Uterus (tissue), 4 donors: ENCODE measurements around the gene C1orf146. TPM values are rescaled to one million over a fixed set of nuclear protein-coding genes. Genes with fewer than 3 reads are reported as not detected.
"Not testable (repeated sequence)": the region's sequence is repeated elsewhere in the genome, so short reads cannot be mapped to it uniquely, and the experiment has no call there.

Source experiments
- DNase-seq, 2 donors: peaks; one replicate each; pipeline ENCODE4 v3.0.0-alpha.2; 2019 to 2020
- H3K27ac ChIP-seq, 2 donors: fragments of 200-600 bp; sonication (generic); 1 replicate in 1 of 2; 2 replicates in 1 of 2; pipeline ENCODE4 v1.5.1; 2016 to 2018
- H3K27me3 ChIP-seq, 2 donors: fragments of 200-600 bp; sonication (generic); one replicate each; pipeline ENCODE4 v1.5.1; 2018 to 2019; ENCODE audit warnings: control low read depth in 1 of 2
- H3K36me3 ChIP-seq, 2 donors: fragments of 200-600 bp; sonication (generic); one replicate each; pipeline ENCODE4 v1.5.1; 2019; ENCODE audit warnings: control low read depth in 1 of 2
- H3K4me1 ChIP-seq, 2 donors: fragments of 200-600 bp; sonication (generic); one replicate each; pipeline ENCODE4 v1.5.1; 2018 to 2019; ENCODE audit warnings: control low read depth in 1 of 2
- H3K4me3 ChIP-seq, 2 donors: fragments of 200-600 bp; sonication (generic); 1 replicate in 1 of 2; 2 replicates in 1 of 2; pipeline ENCODE4 v1.5.1; 2018 to 2019; ENCODE audit warnings: mild to moderate bottlenecking in 1 of 2
- H3K9me3 ChIP-seq, 2 donors: fragments of 200-600 bp; sonication (generic); one replicate each; pipeline ENCODE4 v1.5.1; 2019; ENCODE audit warnings: control low read depth in 1 of 2
- POLR2A ChIP-seq, 2 donors: fragments of 450-650 bp; IDR thresholded peaks; one replicate each; pipeline ENCODE4 v1.6.1; 2016; ENCODE audit warnings: antibody characterized with exemption in 2 of 2, mild to moderate bottlenecking in 1 of 2, moderate library complexity in 1 of 2
- intact Hi-C: fragments of 100-400 bp; cut with DNase I; formaldehyde crosslinking; loops from one replicate; pipeline ENCODE4 v1.15.1; 2023; ENCODE audit warnings: low total_unique reads
- total RNA-seq, 4 donors: library from RNA; depleted of rRNA in 3 of 4; stranded (reverse); fragments of >200 nt in 3 of 4; gene quantifications; one replicate each; pipeline versions ENCODE4 v1.1.0 to v1.2.4, GENCODE V29; 2014 to 2023
- TF ChIP-seq, protein P1 (sequence below), 4 experiments: fragments of 200-600 bp in 2 of 4; fragments of 450-650 bp in 2 of 4; sonication (generic) in 2 of 4; IDR thresholded peaks; one replicate each; pipeline ENCODE4 v1.5.1; 2016 to 2019; ENCODE audit warnings: antibody characterized with exemption in 4 of 4, mild to moderate bottlenecking in 2 of 4, moderate library complexity in 1 of 4
- donor health status: DM: yes; HTN: yes; CAD: no.

Gene C1orf146
- total RNA-seq, 4 donors from 2014 or later, result not detected

DNA sequence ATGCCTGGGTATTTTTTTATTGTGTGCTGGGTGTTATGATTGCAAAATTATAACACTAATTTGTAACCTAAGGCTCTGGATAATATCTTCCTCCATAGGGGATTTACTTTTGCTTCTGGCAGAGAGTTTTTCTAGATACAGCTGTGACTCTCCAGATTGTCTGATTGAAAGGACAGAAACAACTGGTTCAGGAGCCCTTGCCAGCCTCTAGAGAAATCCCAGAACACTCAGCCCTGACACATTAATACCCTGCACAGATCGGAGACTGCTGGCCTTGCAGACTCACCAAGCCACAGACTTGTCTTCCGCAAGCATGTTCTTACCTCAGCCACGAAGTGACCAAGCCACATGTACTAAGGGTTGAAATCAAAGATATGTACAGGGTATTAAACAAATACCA is 10.7 kb downstream of the C1orf146 start:
- Histone ChIP-seq H3K9me3 (no peaks in the 10 kb centered on the region), H3K4me3 (no peak overlapping the region), H3K36me3 (no peaks in the 10 kb centered on the region), H3K27me3 (no peaks in the 10 kb centered on the region), H3K27ac (no peak overlapping the region), H3K4me1 (no peaks in the 10 kb centered on the region)
- intact Hi-C loops, result no loop called here
- no peak for TF ChIP-seq POLR2A (IDR thresholded peaks at IDR 0.05)
- TF ChIP-seq, protein P1, sequence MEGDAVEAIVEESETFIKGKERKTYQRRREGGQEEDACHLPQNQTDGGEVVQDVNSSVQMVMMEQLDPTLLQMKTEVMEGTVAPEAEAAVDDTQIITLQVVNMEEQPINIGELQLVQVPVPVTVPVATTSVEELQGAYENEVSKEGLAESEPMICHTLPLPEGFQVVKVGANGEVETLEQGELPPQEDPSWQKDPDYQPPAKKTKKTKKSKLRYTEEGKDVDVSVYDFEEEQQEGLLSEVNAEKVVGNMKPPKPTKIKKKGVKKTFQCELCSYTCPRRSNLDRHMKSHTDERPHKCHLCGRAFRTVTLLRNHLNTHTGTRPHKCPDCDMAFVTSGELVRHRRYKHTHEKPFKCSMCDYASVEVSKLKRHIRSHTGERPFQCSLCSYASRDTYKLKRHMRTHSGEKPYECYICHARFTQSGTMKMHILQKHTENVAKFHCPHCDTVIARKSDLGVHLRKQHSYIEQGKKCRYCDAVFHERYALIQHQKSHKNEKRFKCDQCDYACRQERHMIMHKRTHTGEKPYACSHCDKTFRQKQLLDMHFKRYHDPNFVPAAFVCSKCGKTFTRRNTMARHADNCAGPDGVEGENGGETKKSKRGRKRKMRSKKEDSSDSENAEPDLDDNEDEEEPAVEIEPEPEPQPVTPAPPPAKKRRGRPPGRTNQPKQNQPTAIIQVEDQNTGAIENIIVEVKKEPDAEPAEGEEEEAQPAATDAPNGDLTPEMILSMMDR (IDR thresholded peaks at IDR 0.05), result no peak
- no peak for DNase-seq

DNA sequence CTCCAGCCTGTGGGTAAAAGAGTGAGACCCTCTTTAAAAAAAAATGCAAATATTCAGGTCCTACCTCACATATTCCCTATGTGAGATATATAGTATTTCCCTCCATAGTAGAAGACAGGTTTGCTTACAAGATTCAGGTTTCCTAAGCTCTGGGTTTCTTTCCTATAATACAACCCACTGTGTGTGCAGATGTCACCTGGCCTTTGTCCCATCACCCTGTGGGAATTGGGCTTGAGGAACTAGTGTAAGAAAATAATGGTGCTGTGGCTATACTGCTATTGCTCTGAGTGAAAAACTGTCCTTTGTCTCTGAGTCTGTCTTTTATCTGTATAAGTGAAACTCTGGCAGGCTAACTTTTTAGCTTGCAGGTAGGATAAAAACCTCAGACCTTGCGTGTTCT is 13.0 kb downstream of the C1orf146 start:
- intact Hi-C loops, result no loop called here
- H3K9me3 ChIP-seq, result no peaks in the 10 kb centered on the region
- no peaks in the 10 kb centered on the region for H3K4me1 ChIP-seq
- H3K27me3 ChIP-seq, result no peaks in the 10 kb centered on the region
- H3K4me3 ChIP-seq, result no peak overlapping the region
- TF ChIP-seq, protein P1 (IDR thresholded peaks at IDR 0.05), result no peak
- TF ChIP-seq POLR2A (IDR thresholded peaks at IDR 0.05), result no peak
- H3K36me3 ChIP-seq, result no peaks in the 10 kb centered on the region
- no peak for DNase-seq
- no peak overlapping the region for H3K27ac ChIP-seq

GRCh38 chr1:92240034-92240433 is 22.3 kb downstream of the C1orf146 start:
- no peaks in the 10 kb centered on the region for H3K36me3 ChIP-seq
- no peak overlapping the region for H3K4me3 ChIP-seq
- DNase-seq, result no peak
- H3K27ac ChIP-seq, result no peak overlapping the region
- H3K9me3 ChIP-seq, result no peaks in the 10 kb centered on the region
- TF ChIP-seq, protein P1 (IDR thresholded peaks at IDR 0.05), result no peak
- intact Hi-C loops, result no loop called here
- no peaks in the 10 kb centered on the region for H3K4me1 ChIP-seq
- H3K27me3 ChIP-seq, result no peaks in the 10 kb centered on the region

DNA sequence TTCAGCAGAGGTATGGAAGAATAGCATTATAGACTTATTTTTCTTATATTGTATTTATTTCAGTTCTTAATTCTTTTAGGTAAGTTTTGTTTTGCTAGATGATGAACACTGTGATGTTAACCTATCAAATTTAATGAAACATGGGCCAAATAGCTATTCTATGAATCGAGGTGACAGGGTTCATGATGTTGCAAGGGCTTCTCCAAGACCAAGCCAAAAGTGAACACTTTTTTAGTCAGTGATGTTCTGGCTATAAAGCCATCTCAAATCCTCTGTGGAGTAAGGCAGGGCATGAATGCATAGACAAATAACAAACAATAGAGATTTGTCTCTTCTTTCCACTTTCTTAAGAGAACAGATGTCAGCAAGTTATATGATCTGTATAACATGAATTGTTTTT is 26.7 kb downstream of the C1orf146 start:
- Histone ChIP-seq H3K36me3 (no peaks in the 10 kb centered on the region), H3K9me3 (no peaks in the 10 kb centered on the region), H3K27ac (no peak overlapping the region), H3K4me1 (no peaks in the 10 kb centered on the region), H3K27me3 (no peaks in the 10 kb centered on the region), H3K4me3 (no peak overlapping the region)
- no peak for DNase-seq
- TF ChIP-seq, protein P1 (IDR thresholded peaks at IDR 0.05), result no peak
- no peak for TF ChIP-seq POLR2A (IDR thresholded peaks at IDR 0.05)
- intact Hi-C loops, result no loop called here

GRCh38 chr1:92254714-92255113 is 37.0 kb downstream of the C1orf146 start:
- not testable (repeated sequence) for H3K27ac ChIP-seq, H3K36me3 ChIP-seq

GRCh38 chr1:92259350-92259749 is 41.6 kb downstream of the C1orf146 start:
- no peak for TF ChIP-seq POLR2A (IDR thresholded peaks at IDR 0.05)
- TF ChIP-seq, protein P1 (IDR thresholded peaks at IDR 0.05), result no peak
- H3K9me3 ChIP-seq, result no peaks in the 10 kb centered on the region
- H3K36me3 ChIP-seq, result no peaks in the 10 kb centered on the region
- H3K27me3 ChIP-seq, result no peaks in the 10 kb centered on the region
- H3K27ac ChIP-seq, result no peak overlapping the region
- intact Hi-C loops, result no loop called here
- no peaks in the 10 kb centered on the region for H3K4me1 ChIP-seq
- H3K4me3 ChIP-seq, result no peak overlapping the region
- DNase-seq, result no peak

More at GRCh38 chr1:92254714-92255113, 37.0 kb downstream of the C1orf146 start:
- H3K4me3 ChIP-seq, H3K9me3 ChIP-seq, H3K27me3 ChIP-seq, intact Hi-C loops, DNase-seq, H3K4me1 ChIP-seq: not testable (repeated sequence)
